HG03342 (cell line): ENCODE measurements around the gene TRAPPC2.
"Not testable (repeated sequence)": the region's sequence is repeated elsewhere in the genome, so short reads cannot be mapped to it uniquely, and the experiment has no call there.

ENCODE experiments used
- ATAC-seq: cut with Tn5 transposase; IDR thresholded peaks from one replicate; pipeline ENCODE4 v1.9.1; 2021; ENCODE audit warnings: mild to moderate bottlenecking, moderate library complexity; ENCODE audit not compliant: unreplicated experiment

TRAPPC2 gene

DNA sequence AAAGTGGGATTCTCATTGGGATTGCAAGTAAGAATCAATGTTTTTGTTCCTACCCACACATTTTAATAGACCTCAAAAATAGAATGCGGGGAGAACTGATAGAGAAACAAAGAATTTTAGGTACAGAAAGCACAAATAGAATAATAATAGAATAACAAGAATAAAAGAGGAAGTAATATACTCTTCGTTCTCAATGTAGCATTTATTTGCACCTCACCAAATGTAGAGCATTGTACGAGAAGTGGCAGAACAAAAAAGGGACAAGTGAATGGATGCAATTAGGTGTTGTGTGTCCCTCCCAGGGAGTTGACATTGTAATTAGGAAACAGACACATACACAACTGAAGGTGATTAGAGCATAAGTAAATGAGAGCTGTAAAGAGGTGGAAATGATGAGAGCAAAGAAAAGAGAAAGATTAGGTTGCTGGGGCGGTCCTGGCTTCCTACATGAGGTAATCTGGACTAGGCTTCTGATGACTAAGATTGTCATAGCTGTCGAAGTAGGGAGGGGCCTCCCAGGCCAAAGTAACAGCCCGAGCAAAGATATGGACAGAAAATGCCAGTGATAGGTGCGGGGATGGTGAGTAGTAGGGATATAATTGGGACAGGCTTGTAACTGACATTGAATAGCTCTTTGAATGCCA lies 35.1 kb downstream of the TRAPPC2 start:
- peak; percentile 58 for ATAC-seq

DNA sequence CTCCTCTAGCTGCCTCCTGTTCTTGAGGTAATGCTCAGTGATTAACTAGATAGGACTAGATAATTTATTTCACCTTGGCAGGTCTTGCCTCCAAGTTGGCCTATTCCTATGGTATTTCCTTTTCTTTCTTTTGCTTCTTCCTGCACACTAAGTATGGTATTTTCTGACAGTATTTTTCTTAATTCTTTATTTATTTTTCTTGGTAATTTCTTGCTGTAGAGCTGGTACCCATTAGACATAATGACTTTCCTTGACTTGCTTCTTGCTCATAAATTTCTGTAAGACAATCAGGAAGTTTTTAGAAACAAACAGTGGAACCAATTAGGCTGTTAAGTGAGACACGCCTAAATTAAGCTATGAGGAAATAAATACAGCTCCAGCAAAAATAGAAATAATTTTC lies 36.0 kb downstream of the TRAPPC2 start:
- ATAC-seq, result no peak

DNA sequence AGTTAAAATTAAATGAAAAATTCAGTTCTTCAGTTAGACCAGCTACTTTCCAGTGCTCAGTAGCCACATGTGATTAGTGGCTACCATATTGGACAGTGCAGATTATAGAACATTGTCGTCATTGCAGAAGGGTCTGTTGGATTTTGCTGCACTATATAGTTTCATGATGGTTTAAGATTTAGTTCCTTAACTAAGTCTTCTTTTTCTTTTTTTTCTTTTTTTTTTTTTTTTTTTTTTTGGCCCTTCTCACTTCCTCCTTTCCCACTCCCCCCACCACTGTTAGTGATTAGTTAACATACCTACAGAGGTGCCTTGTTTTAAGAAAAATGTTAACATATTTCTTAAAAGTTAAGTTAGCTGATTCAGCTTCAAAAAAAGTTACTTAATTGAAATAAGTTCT lies 36.4 kb downstream of the TRAPPC2 start:
- no peak for ATAC-seq

DNA sequence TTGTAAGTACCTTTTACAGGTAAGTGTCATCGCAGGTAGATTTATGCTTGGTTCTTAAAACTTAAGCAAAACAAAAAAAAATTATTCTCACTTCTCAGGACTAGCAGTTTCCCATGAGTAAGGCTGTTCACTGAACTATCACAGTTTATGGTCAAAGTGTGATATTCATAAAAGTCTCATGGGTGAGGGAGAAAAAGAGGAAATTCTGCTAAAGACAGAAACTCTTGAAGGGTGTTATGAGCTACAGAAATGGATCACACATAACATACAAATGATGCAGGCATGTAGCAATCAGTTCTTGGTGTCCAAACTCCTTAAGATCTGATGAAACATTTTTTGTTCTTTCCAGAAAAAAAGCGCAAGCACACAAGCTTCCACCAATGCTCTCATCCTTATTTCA lies 37.0 kb downstream of the TRAPPC2 start:
- ATAC-seq, result peak; percentile 58

DNA sequence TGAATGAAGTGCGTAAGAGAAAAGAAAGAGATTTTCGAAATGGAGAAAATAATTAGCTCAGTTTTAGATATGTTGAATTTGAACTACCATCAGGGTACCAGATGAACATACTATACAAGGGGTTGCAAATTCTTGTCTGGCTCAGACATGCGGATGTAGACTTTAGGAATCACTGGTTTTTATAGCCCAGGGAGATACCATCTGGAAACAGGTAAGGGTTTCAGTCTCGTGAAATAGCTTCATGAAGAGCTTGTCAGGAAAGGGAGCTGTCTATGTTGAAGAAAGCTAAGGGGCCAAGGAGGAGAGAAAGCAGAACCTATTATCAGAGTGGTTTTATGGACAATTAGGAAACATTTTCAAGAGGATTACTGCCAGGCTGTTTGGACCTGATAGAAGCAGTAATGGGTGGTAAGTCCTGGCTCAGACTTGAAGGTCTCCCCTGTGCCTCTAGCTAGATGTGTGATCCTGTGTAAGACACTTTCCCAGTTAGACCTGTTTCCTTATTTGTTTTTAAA lies 38.8 kb downstream of the TRAPPC2 start:
- no peak for ATAC-seq

DNA sequence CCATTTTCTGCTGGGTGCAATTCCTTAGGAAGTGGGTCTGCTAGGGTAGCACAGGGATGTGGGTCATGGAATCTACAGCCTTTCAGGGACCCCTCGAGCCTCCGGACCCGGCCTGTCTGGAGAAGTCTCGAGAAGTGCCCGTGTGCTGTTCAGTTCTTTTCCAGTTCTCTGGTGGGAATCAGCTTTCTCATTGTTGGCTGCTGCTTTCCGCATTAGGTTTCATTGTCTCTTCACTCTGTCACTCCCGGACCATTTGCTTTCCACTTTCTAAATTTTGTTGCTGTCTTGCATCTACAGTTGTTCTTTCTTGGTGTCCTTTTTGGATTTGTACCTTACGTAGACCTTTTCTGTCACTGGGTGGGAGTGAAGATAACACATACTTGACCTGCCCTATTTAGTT lies 39.4 kb downstream of the TRAPPC2 start:
- no peak for ATAC-seq

DNA sequence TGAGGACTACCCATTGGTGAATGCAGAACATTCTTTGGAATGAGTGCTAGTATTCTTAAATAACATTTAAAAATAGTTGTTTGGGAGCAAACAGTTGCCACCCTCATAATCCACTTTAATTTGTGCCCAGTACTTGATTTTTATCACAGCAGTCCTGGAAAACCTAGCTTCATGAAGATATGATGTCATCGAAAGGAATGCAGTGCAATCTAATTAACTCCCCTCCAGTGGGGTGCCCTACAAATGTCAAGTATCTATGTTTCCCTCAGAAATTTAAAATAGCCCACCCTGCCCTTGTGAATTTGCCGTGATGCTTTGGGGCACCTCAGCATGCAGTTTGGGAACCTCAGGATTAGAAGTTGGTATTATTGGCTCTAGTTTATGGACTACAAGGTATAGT lies 40.1 kb downstream of the TRAPPC2 start:
- no peak for ATAC-seq

DNA sequence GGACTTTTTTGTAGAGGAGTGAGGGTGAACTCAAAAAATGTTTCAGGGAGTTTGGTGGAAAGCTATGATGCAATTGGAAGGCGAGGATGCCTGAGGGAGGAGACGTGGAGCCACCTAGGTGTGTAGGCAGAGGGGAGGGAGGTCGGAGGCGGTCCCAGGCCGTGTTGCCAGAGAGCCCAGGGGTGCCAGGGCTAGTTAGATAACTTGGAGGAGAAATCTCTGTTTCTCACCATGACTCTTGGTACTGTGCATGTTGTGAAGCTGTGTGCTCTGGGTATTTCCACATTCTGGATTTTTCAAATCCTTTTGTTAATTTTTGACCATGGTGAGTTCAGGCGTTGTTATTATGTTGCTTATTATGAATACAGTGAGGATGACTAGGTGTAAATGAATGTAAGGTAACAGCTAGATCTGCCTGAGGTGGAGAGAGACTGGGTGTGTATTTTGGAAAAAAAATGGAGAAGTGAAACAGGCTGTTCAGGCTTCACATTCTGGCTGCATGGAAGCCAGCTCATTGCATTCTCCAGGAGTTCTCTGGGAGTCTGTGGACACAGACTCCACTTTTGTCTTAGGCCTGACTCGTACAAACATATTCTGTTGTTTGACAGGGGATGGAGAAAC lies 41.0 kb downstream of the TRAPPC2 start:
- ATAC-seq, result no peak

DNA sequence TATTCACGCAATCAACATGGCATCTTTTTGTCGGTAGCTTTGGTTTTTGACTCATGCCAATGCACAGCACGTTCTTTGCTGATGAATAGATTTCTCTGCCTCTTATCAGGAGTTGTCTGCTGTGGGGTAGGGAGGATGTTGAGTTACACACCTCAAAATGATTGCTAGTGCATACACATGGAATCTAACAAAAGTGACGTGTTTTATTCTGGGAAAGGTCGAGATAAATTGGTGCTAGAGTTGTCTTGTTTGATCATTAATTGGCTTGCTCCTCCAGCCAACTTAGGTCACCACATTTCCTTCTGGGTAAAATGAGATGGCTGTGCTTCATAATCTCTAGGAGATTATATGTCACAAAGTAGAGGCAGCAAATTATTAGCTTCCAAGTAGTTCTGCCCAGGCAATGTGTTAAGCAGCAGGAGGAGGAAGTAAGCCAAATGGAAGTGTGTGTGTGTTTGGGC lies 41.6 kb downstream of the TRAPPC2 start:
- no peak for ATAC-seq

DNA sequence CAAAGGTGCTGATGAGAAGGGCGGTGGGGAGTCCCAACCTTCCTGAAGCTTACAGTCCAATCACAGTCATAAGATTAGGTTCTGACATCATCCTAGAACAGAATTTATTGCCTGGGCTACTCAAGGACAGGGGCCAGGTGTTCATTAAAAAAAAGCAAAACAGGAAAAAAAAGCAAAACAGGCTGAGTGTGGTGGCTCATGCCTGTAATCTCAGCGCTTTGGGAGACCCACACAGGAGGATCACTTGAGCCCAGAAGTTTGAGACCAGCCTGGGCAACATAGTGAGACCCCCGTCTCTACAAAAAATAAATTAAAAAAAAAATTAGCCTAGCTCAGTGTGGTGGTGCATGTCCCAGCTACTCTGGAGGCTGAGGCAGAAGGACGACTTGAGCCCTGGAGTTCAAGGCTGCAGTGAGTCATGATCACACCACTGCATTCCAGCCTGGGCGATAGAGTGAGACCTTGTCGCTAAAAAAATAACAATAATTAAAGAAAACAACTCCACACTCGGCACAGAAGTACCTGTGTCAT lies 42.5 kb downstream of the TRAPPC2 start:
- ATAC-seq, result no peak

DNA sequence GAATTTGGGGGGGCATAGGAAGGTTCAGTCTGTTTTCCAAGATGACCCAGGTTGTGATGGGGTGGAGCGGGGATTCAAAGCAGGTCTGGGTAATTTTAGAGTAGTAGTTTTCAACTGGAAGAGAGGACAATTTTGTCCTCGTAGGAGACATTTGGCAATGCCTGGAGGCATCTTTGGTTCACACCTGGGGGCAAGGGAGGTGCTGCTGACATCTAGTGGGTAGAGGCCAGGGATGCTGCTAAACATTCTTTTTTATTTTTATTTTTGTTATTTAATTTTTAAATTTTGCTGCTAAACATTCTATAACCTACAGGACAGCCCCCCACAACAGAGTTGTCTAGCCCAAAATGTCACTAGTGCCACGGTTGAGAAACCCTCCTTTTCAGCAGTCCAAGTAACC lies 43.6 kb downstream of the TRAPPC2 start:
- ATAC-seq, result no peak

DNA sequence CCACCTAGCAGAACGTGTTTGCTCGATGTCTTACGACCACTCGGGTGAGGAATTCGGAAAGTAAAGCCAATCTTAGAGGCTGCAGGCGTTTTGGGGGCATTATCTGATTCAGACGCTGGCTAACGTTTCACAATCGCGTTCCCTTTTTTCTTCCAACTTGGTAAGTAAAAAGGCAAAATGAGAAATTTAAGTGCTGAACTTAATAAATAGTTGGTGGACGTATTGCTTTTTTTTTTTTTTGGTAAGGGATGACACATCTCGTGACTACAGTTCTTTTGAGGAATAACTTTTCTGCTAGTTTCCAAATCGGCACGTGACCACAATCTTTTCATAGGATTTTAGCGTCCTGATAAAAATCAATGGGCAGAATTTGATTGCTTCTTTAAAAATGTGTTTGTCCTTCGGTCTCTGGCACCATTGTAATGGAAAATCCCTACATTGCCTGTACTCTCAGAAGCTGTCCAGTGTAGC lies 44.6 kb downstream of the TRAPPC2 start:
- ATAC-seq, result no peak

DNA sequence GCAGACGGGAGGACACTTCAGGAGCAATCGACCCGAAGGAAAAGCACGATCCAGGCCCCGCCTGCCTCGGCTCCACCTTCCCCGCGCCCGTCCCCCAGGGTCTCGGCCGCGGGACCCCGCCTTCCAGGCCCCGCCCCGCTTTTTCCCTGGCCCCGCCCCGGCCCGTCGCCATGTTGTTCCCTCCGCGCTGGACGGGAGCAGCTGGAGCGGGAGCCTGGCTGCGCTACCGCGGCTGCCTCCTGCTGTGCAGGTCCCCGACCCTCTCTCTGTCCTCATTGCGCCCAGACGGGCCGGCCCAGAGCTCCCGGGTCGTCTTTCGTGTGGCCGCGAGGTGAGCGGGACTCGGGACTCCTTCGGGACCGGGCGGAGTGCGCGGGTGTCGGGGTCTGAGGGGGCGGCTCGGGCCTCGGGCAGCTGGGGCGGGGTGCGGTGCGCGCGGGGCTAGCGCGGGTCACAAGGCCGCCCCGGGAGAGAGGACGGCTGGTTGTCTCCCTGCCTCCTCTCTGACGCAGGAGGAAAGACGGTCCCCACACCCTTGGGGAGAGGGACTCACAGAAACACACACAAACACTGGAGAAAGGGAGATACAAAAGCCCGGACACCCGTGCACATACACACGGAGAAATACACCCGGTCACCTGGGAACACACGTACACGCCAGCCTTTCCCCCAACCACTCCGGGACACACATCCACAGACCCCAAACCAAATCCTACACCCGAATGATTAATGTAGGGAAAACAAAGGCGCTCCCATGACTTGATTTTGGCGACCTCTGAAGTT lies 45.3 kb downstream of the TRAPPC2 start, which contains the start of gene RAB9A:
TSS of gene RAB9A (plus strand) at position 171 of the 783 bp plus-strand sequence. CDS start 19,619 bp downstream, outside the sequence.
- peak; percentile 69 for ATAC-seq

DNA sequence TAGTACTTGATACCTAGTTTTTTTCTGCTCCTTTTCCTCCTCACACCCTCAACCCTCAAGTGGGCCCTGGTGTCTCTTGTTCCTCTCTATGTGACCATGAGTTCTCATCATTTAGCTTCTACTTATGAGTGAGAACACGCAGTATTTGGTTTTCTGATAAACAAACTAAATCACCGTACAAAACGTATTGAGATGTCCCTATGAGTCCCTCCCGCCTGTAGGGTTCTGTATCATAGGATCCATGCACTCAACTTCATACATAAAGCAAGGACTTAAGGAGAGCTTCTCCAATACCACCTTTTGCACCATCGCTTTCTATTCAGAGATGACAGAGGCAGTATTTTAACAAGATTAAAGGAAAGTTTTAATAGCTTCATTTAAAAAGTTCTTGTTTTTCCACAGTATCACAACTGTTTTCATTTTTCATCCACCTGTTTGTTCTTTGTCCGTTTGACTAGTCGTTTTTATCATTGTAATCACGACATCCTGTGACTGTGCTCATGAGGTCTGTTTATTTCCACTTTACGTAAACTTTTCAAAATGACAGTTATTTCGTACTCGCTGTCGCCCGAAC lies 45.9 kb downstream of the TRAPPC2 start:
- no peak for ATAC-seq

DNA sequence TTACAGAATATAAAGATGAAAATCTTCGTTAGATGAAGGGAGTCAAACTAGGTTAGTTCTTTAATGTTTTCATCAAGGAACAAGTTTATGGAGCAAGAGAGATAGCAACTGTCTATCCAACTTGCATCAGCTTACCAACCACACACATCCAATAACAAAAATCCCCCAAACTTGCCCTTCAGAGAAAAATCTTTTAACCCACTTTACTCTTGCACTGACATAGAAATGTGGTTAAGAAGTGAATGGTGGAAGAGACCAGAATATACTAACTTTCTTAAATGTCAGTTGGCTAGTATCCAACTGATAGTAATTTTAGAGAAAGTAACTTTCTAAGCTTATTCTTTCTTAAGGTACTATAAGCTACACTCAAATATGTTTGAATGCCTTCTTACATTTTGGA lies 47.2 kb downstream of the TRAPPC2 start:
- no peak for ATAC-seq

DNA sequence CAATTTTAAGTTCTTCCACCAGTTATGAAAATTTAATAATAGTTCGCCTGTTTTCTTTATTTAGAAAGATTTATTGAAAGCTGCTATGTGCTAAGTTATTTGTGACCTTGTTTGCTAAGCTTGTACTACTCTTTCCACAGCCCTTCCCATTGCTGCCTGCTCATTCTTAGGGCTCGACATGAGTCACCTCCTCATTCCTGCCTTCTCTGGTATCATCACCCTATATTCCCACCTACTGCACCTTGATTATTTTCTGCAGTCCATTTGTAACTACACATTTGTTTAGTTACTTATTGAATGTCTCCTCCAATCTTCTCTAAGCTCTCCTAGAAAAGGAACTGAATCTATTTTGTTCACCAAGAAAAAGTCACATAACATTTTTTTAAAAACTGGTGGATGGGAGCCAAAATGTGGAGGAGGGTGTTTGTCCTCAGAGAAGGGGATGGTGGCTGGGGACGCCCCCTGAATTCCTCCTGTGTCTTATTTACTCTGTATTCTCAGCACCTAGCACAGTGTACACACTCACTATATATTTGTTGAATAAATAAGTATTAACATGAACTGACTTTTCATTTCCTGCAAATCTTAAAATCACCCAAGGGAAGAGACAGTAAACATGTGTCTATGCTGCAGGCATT lies 49.2 kb downstream of the TRAPPC2 start:
- ATAC-seq, result no peak

DNA sequence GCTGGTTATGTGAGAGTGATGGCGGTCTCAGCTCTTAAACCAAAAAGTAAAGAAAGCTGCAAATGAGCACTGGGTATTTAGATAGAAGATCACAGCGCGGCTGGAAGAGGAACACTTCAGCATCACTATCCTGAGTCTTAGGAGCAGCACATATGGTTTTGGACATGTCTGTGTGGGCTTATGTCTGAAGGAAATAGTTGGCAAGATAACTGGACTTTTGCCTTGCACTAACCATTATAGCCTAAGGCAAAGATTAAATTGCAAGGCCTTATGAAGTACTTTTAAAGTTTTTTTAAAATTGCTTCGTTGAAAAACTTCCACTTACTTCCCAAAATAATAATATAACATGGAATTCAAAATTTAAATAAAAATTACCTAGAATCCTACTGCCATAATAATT lies 50.1 kb downstream of the TRAPPC2 start:
- no peak for ATAC-seq

DNA sequence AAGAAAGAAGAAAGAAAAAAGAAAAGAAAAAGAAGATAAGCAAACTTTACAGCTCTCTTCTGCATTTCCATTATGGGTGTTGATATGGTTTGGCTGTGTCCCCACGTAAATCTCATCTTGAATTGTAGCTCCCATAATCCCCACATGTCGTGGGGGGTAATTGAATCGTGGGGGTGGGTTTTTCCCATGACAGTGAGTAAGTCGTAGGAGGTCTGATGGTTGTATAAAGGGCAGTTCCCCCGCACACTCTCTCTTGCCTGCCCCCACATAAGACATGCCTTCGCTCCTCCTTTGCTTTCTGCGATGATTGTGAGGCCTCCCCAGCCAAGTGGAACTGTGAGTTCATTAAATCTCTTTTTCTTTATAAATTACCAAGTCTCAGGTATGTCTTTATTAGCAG lies 52.8 kb downstream of the TRAPPC2 start:
- ATAC-seq, result no peak

DNA sequence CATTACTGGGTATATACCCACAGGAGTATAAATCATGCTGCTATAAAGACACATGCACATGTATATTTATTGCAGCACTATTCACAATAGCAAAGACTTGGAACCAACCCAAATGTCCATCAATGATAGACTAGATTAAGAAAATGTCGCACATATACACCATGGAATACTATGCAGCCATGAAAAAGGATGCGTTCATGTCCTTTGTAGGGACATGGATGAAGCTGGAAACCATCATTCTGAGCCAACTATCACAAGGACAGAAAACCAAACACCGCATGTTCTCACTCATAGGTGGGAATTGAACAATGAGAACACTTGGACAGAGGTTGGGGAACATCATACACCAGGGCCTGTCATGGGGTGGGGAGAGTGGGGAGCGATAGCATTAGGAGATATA lies 54.7 kb downstream of the TRAPPC2 start:
- ATAC-seq, result not testable (repeated sequence)

DNA sequence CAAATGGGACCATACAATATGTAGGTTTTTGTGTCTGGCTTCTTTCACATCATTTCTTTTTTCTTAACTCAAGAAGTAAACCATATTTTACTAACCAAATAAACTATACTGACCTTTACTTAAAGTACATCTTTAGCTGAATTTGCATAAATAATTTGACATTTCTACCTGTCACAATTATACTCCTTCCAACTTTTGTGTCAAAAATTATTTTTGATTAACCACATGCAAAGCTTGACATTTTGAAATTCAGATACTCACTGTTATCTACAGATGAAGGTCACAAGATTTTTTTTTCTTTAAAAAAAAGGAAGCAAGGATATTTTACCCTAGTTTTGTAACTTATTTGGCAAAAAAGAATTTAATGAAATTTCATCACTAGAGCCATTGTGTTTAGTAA lies 57.5 kb downstream of the TRAPPC2 start:
- no peak for ATAC-seq

DNA sequence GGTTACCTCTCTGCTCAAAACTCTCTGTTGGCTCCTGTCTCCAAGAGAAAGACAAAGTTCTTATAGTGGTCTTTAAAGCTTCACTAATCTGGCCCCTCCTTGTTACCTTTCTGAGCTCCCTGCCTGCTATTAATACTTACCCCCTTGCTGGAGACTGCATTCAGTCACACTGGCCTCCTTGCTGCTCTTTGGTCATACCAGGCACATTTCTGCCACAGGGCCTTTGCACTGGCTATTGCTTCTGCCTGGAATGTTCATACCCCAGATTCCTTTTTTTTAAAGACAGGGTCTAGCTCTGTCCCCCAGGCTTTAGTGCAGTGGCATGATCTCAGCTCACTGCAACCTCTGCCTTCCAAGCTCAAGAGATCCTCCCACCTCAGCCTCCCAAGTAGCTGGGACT lies 61.4 kb downstream of the TRAPPC2 start:
- ATAC-seq, result no peak
